Measurements from ENCODE around the gene DIP2B. TPM values are rescaled to one million over a fixed set of nuclear protein-coding genes. Genes with fewer than 3 reads are reported as not detected.

The DIP2B gene
- total RNA-seq, 1 experiment from 2014 or later = 20.0 TPM

- no peaks in the 10 kb centered on the region for H3K23me2 ChIP-seq (ENCODE audit: insufficient read length, low read depth, low read length, poor library complexity, severe bottlenecking)
- no peak overlapping the region for H3K4ac ChIP-seq (ENCODE audit: low read depth, low read length)
- H2BK20ac ChIP-seq (ENCODE audit: low read depth, low read length, poor library complexity, severe bottlenecking) = no peak overlapping the region
- H3K4me1 ChIP-seq (ENCODE audit: insufficient read depth, low read length) = no peaks in the 10 kb centered on the region
- H3T11ph ChIP-seq (ENCODE audit: low read length) = no peak overlapping the region
- H3K27me3 Mint-ChIP-seq (ENCODE audit: low read depth) = no peaks in the 10 kb centered on the region
- H3K27me3 ChIP-seq (ENCODE audit: insufficient read depth, low read length) = no peaks in the 10 kb centered on the region
- H2BK15ac ChIP-seq (ENCODE audit: low read depth, low read length) = no peak overlapping the region
- H3K27ac Mint-ChIP-seq = no peak overlapping the region
- no peak overlapping the region for H2BK120ac ChIP-seq (ENCODE audit: low read depth, low read length, poor library complexity, severe bottlenecking)
- no peaks in the 10 kb centered on the region; the same call in 1 of the 2 replicates for H3K79me2 ChIP-seq (ENCODE audit: insufficient read depth, low read length)
- no peak overlapping the region for H3K9ac ChIP-seq (ENCODE audit: extremely low read depth, insufficient read length, low read length)
- no peaks in the 10 kb centered on the region for H4K20me1 ChIP-seq (ENCODE audit: control insufficient read depth, insufficient read depth, insufficient read length)
- H3K18ac ChIP-seq (ENCODE audit: insufficient read length, low read depth, low read length) = no peak overlapping the region
- no peak overlapping the region for H2AFZ ChIP-seq (ENCODE audit: low read length)
- H3K4me2 ChIP-seq (ENCODE audit: insufficient read depth, insufficient read length, low read length) = no peak overlapping the region
- no peak overlapping the region for H3K27ac ChIP-seq (ENCODE audit: insufficient read length, low read depth, low read length)
- H3K9me3 ChIP-seq (ENCODE audit: control insufficient read depth, low read depth, low read length) = no peaks in the 10 kb centered on the region
- H3K79me1 ChIP-seq (ENCODE audit: insufficient read depth, low read depth, low read length, poor library complexity, severe bottlenecking) = no peaks in the 10 kb centered on the region
- H2BK12ac ChIP-seq (ENCODE audit: insufficient read length, low read depth, low read length) = no peak overlapping the region
- no peak for DNase-seq
- H3K9me3 Mint-ChIP-seq = no peaks in the 10 kb centered on the region
- no peak overlapping the region for H3K4me3 Mint-ChIP-seq
- H2AK5ac ChIP-seq (ENCODE audit: insufficient read length, low read length) = no peak overlapping the region
- H3K23ac ChIP-seq (ENCODE audit: insufficient read length, low read depth, low read length) = no peak overlapping the region
- H3K4me1 Mint-ChIP-seq = peaks cover 3 to 5% of the 10 kb centered on the region in 2 experiments; a peak in 2 of 4 replicates
- WGBS (ENCODE audit: extremely low coverage, insufficient read length, low lambda C conversion rate) = no CpG with 5 or more reads among the region's 1 CpG
- no peak overlapping the region for H4K5ac ChIP-seq (ENCODE audit: insufficient read length, low read depth, low read length)
- H3K14ac ChIP-seq (ENCODE audit: insufficient read depth, low read length) = no peak overlapping the region
- no peak overlapping the region for H4K8ac ChIP-seq (replicated peaks; ENCODE audit: insufficient read length, low read depth, low read length)
- H3K36me3 Mint-ChIP-seq (ENCODE audit: insufficient read depth in 1 of 3, low read depth in 3 of 3) = peaks cover 0 to 5% (median 0%) of the 10 kb centered on the region in 3 experiments; a peak in 2 of 7 replicates
- H4K91ac ChIP-seq (ENCODE audit: insufficient read length, low read depth, low read length) = no peak overlapping the region
- no peak overlapping the region for H3K56ac ChIP-seq (ENCODE audit: insufficient read length, low read depth, low read length)
- H2BK5ac ChIP-seq (ENCODE audit: insufficient read length, low read length) = no peak overlapping the region
- TF ChIP-seq CTCF (conservative IDR thresholded peaks at IDR 0.05) = no peak
These were observed 157.3 kb downstream of the DIP2B start for GRCh38 chr12:50662116-50662510.

All from H9 (cell line).